GM10248 (cell line): ENCODE results near the gene MAST1.
"Not testable (repeated sequence)": the region's sequence is repeated elsewhere in the genome, so short reads cannot be mapped to it uniquely, and the experiment has no call there.

Source experiments
- CTCF ChIA-PET: fragments of 300-600 bp; sonication (Branson Sonifier 250); formaldehyde crosslinking; extraction: SDS; loops from one replicate; lab custom pipeline; 2021; ENCODE audit warnings: antibody characterized with exemption; lab: Yijun Ruan, JAX
- POLR2A ChIA-PET: fragments of 350-650 bp; sonication (Branson Sonifier 250); formaldehyde crosslinking; extraction: SDS; loops from one replicate; lab custom pipeline; 2020; ENCODE audit warnings: antibody characterized with exemption; lab: Yijun Ruan, JAX
- DNase-seq: peaks from one replicate; pipeline ENCODE4 v3.0.0; 2012; ENCODE audit errors: extremely low spot score
- CTCF ChIP-seq: IDR thresholded peaks from 2 replicates; pipeline ENCODE4 v1.5.1; 2012; ENCODE audit warnings: mild to moderate bottlenecking, low read depth; ENCODE audit errors: extremely low read depth, missing control alignments, control extremely low read depth

The MAST1 gene

DNA sequence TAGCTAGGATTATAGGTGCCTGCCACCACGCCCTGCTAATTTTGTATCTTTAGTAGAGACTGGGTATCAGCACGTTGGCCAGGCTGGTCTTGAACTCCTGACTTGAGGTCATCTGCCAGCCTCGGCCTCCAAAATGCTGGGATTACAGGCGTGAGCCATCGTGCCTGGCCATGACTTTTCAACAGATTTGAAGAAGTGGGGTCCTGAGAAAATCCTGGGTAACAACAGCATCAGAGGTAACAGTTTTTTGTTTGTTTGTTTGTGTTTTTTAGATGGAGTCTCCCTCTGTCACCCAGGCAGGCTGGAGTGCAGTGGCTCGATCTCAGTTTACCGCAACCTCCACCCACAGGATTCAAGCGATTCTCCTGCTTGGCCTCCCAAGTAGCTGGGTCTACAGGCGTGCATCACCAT lies 43.3 kb upstream of the MAST1 start:
- CTCF ChIA-PET = interaction anchor here (1.0 to 17.0 kb wide), 13 partner anchors 18 to 704 kb away, joined by 3 to 550 read pairs (median 6); partner anchors contain the start of genes GET3, HOOK2 and TNPO2
- POLR2A ChIA-PET = interaction anchor here (0.7 to 2.0 kb wide), 4 partner anchors 12 to 472 kb away, joined by 4 to 5 read pairs (median 5); no protein-coding TSS in a partner anchor
- TF ChIP-seq CTCF = no peak
- no peak for DNase-seq

DNA sequence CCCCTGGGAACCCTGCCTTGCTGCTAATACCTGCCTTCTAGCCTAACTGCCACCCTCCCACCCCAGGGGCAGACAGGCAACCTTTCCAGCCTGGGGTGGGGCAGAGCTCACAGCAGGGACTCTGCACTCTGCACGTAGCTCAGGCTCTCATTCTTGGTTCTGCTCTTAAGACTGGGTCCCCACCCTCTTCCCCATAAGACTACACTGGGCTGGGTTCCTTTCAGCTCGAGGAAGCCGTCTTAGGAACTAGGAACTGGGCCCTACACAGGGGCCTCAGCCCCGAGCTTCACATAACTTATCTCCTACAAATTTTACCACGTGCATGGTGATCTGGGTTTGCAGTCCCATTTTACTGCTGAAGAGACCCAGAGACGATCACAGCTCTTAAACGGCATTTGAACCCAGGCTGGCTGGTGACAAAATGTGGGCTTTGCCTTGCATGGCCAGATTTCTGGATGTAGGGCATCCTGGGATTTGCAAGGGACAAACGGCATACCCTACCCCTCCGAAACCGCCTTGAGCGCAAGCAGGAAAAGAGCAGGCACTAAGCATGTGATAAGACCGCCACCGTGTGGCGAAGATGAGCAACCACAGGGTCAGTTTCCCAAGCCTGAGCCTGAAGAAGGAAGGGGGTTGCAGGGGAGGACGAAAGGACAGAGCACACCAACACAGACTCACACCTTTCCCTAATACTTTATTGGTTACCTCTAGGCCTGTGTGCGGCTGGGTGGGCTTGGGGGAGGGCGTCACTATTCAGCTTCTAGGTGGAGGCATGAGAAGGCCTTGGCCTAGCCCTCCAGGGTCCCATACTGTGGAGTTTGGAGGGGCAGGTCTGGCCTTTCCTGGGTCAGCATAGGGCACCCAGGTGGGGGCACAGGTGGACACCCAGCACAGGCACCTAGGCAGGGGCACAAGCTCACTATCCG lies 41.9 kb upstream of the MAST1 start:
- TF ChIP-seq CTCF = peak; percentile 96
- CTCF ChIA-PET = interaction anchor here (0.6 to 17.0 kb wide), 44 partner anchors 9 to 706 kb away, joined by 3 to 550 read pairs (median 4); partner anchors contain the start of genes GCDH, GET3, HOOK2 and RNASEH2A
- POLR2A ChIA-PET = interaction anchor here (1.2 to 2.0 kb wide), 2 partner anchors 14 to 27 kb away, joined by 3 to 4 read pairs; no protein-coding TSS in a partner anchor
- DNase-seq = peak; percentile 67

DNA sequence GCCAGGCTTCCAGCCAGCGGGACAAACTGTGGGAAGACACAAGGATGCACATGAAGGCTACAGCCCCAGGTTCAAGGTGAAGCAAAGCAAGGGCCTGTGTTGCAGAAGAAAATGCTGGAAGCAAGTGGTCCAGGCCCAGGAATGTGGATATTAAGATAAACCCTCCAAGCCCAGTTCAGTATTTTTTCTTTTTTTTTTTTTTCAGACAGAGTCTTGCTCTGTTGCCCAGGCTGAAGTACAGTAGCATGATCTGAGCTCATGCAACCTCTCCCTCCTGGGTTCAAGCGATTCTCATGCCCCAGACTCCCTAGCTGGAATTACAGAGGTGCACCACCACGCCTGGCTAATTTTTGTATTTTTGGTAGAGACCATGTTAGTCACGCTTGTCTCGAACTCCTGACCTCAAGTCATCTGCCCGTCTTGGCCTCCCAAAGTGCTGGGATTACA lies 41.2 kb upstream of the MAST1 start:
- DNase-seq = no peak
- ChIA-PET POLR2A (interaction anchor here (0.6 kb wide), 1 partner anchor 19 kb away, joined by 3 read pairs; no protein-coding TSS in a partner anchor), CTCF (interaction anchor here (0.6 to 17.0 kb wide), 15 partner anchors 9 to 226 kb away, joined by 3 to 550 read pairs (median 5); partner anchors contain the start of genes GCDH, GET3, HOOK2 and RNASEH2A)
- TF ChIP-seq CTCF = no peak

GRCh38 chr19:12797607-12798006 lies 40.7 kb upstream of the MAST1 start:
- ChIA-PET POLR2A (interaction anchor here (0.6 kb wide), 1 partner anchor 20 kb away, joined by 3 read pairs; no protein-coding TSS in a partner anchor), CTCF (interaction anchor here (0.7 to 17.0 kb wide), 11 partner anchors 20 to 227 kb away, joined by 3 to 550 read pairs (median 4); partner anchors contain the start of genes GCDH, GET3, HOOK2 and TRIR)
- not testable (repeated sequence) for DNase-seq

DNA sequence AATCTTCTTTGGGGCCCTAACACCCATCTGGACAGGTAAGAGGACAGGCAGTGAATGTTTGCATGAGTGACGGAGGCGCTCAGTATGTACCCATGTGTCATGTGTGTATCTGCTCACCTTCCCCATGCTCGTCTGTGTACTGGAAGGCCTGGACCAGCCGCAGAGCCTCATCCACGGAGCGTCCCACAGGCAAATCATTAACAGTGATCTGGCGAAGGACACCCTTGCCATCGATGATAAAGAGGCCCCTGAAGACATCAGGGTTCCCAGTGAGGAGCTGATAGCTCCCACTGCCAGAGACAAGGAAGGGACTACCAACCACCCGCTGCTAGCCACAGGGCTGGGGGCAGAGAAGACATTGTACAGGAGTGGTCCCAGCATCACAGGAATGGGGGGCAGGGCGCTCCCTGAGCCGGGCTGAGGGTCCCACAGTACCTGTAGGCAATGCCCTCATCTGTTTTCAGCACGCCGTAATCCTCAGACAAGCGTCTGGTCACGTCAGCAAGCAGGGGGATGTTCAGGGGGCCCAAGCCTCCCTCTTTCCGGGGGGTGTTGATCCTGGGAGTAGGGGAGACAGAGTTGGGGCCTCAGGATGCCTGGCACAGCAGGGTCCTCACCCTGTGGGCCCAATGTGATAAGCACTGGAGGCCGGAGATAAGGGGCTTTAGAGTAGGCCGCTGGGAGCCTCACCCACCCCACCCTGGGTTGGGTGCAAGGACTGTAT lies 38.4 kb upstream of the MAST1 start:
- no peak for TF ChIP-seq CTCF

DNA sequence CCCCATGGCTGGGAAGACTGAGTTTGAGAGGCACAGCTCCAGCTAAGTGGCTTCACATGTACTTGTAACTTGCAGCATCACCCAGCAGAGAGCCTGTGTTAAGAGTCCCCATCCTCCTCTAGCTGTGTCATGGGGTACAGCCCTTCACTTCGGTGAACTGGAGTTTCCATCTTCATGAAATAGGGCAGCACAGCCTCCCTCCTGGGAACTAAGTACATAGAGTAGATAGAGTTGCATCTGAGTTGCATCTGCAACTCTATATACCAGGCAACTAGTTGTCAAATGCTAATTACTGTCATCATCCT lies 37.9 kb upstream of the MAST1 start:
- no peak for TF ChIP-seq CTCF
- ChIA-PET POLR2A (interaction anchor here (0.6 to 2.2 kb wide), 2 partner anchors 8 to 40 kb away, joined by 3 to 9 read pairs; partner anchors contain the start of gene JUNB), CTCF (interaction anchor here (1.3 to 17.0 kb wide), 3 partner anchors 23 to 123 kb away, joined by 4 to 550 read pairs (median 399); partner anchors contain the start of gene HOOK2)
- no peak for DNase-seq

More for the DNA sequence above, 38.4 kb upstream of the MAST1 start:
- no peak for DNase-seq
- CTCF ChIA-PET = interaction anchor here (1.3 to 17.0 kb wide), 4 partner anchors 23 to 123 kb away, joined by 4 to 550 read pairs (median 220); partner anchors contain the start of gene HOOK2
- POLR2A ChIA-PET = interaction anchor here (0.6 to 1.0 kb wide), 3 partner anchors 11 to 61 kb away, joined by 3 to 4 read pairs (median 3); no protein-coding TSS in a partner anchor
